Measurements from ENCODE around the gene CASS4. TPM values are rescaled to one million over a fixed set of nuclear protein-coding genes. Genes with fewer than 3 reads are reported as not detected.
"Not testable (repeated sequence)": the region's sequence is repeated elsewhere in the genome, so short reads cannot be mapped to it uniquely, and the experiment has no call there.

The CASS4 gene
- total RNA-seq, 1 experiment from 2014 or later = 0.51 TPM

- DNase-seq (ENCODE audit: low spot score) = no peak
- in situ Hi-C loops (cut with HindIII; ENCODE audit: low sequenced_read_pairs) = no loop called here
Observed at GRCh38 chr20:56391037-56391436, 21.0 kb upstream of the CASS4 start.

- in situ Hi-C loops (cut with HindIII; ENCODE audit: low sequenced_read_pairs) = no loop called here
- DNase-seq (ENCODE audit: low spot score) = no peak
Observed at GRCh38 chr20:56391596-56392131, 20.4 kb upstream of the CASS4 start.

GRCh38 chr20:56392132-56392880 is 19.8 kb upstream of the CASS4 start, which contains the start of the genes AURKA and CSTF1:
AURKA (minus strand) TSS chr20:56392215; CDS start chr20:56388197, 4,018 bp downstream.
CSTF1 (plus strand) TSS chr20:56392645; CDS start chr20:56395553, 2,908 bp downstream.
- peak; percentile 100 for DNase-seq (ENCODE audit: low spot score)
- in situ Hi-C loops (cut with HindIII; ENCODE audit: low sequenced_read_pairs) = no loop called here

GRCh38 chr20:56392881-56393482 is 19.1 kb upstream of the CASS4 start:
- DNase-seq (ENCODE audit: low spot score) = no peak
- in situ Hi-C loops (cut with HindIII; ENCODE audit: low sequenced_read_pairs) = no loop called here

- no peak for DNase-seq (ENCODE audit: low spot score)
- in situ Hi-C loops (cut with HindIII; ENCODE audit: low sequenced_read_pairs) = no loop called here
Observed at GRCh38 chr20:56393653-56394052, 18.4 kb upstream of the CASS4 start.

- DNase-seq (ENCODE audit: low spot score) = no peak
- in situ Hi-C loops (cut with HindIII; ENCODE audit: low sequenced_read_pairs) = no loop called here
Observed at GRCh38 chr20:56395166-56395565, 16.9 kb upstream of the CASS4 start.

- in situ Hi-C loops (cut with HindIII; ENCODE audit: low sequenced_read_pairs) = no loop called here
- DNase-seq (ENCODE audit: low spot score) = peak; percentile 41
Observed at GRCh38 chr20:56400001-56400640, 11.9 kb upstream of the CASS4 start.

- no peak for DNase-seq (ENCODE audit: low spot score)
- in situ Hi-C loops (cut with HindIII; ENCODE audit: low sequenced_read_pairs) = no loop called here
Observed at GRCh38 chr20:56403465-56403864, 8.6 kb upstream of the CASS4 start.

- in situ Hi-C loops (cut with HindIII; ENCODE audit: low sequenced_read_pairs) = not testable (repeated sequence)
Observed at GRCh38 chr20:56405356-56405755, 6.7 kb upstream of the CASS4 start.

GRCh38 chr20:56406910-56407309 is 5.2 kb upstream of the CASS4 start:
- in situ Hi-C loops (cut with HindIII; ENCODE audit: low sequenced_read_pairs) = no loop called here
- DNase-seq (ENCODE audit: low spot score) = no peak

More at GRCh38 chr20:56405356-56405755, 6.7 kb upstream of the CASS4 start:
- not testable (repeated sequence) for DNase-seq (ENCODE audit: low spot score)

- DNase-seq (ENCODE audit: low spot score) = no peak
- in situ Hi-C loops (cut with HindIII; ENCODE audit: low sequenced_read_pairs) = no loop called here
Observed at GRCh38 chr20:56409521-56409920, 2.5 kb upstream of the CASS4 start.

- DNase-seq (ENCODE audit: low spot score) = no peak
- in situ Hi-C loops (cut with HindIII; ENCODE audit: low sequenced_read_pairs) = no loop called here
Observed at GRCh38 chr20:56409956-56410355, 2.1 kb upstream of the CASS4 start.

GRCh38 chr20:56411287-56411686 is 773 bp upstream of the CASS4 start:
- DNase-seq (ENCODE audit: low spot score); in situ Hi-C loops (cut with HindIII; ENCODE audit: low sequenced_read_pairs): not testable (repeated sequence)

GRCh38 chr20:56412473-56412790 is 372 bp downstream of the CASS4 start:
- in situ Hi-C loops (cut with HindIII; ENCODE audit: low sequenced_read_pairs) = no loop called here
- DNase-seq (ENCODE audit: low spot score) = no peak

- in situ Hi-C loops (cut with HindIII; ENCODE audit: low sequenced_read_pairs) = no loop called here
- DNase-seq (ENCODE audit: low spot score) = no peak
Observed at GRCh38 chr20:56412949-56413348, 889 bp downstream of the CASS4 start.

- in situ Hi-C loops (cut with HindIII; ENCODE audit: low sequenced_read_pairs) = no loop called here
- DNase-seq (ENCODE audit: low spot score) = no peak
Observed at GRCh38 chr20:56414842-56415765, 3.0 kb downstream of the CASS4 start.

GRCh38 chr20:56417402-56417801 is 5.3 kb downstream of the CASS4 start:
- DNase-seq (ENCODE audit: low spot score) = no peak
- in situ Hi-C loops (cut with HindIII; ENCODE audit: low sequenced_read_pairs) = no loop called here

- DNase-seq (ENCODE audit: low spot score) = no peak
- in situ Hi-C loops (cut with HindIII; ENCODE audit: low sequenced_read_pairs) = no loop called here
Observed at GRCh38 chr20:56417911-56418310, 5.9 kb downstream of the CASS4 start.

GRCh38 chr20:56418385-56418861 is 6.4 kb downstream of the CASS4 start:
- DNase-seq (ENCODE audit: low spot score) = no peak
- in situ Hi-C loops (cut with HindIII; ENCODE audit: low sequenced_read_pairs) = no loop called here

Measured in G401 (cell line).